SU-DHL-6 (cell line): ENCODE results near the gene KIDINS220.

Experiments
- CTCF ChIP-seq: fragments of 200-600 bp; sonication (generic); IDR thresholded peaks from one replicate; pipeline ENCODE4 v1.5.1; 2017; ENCODE audit warnings: antibody characterized with exemption, mild to moderate bottlenecking, low read length, moderate library complexity; ENCODE audit not compliant: insufficient read depth, poor library complexity, severe bottlenecking
- EZH2phosphoT487 ChIP-seq: fragments of 200-600 bp; sonication (generic), shearing (Covaris generic); conservative IDR thresholded peaks from 2 replicates; pipeline ENCODE4 v1.6.1; 2018; ENCODE audit warnings: mild to moderate bottlenecking, antibody characterized with exemption, low read length, moderate library complexity, mixed read lengths

- no peak for TF ChIP-seq CTCF
- no peak for TF ChIP-seq EZH2phosphoT487
These were observed 48.2 kb upstream of the KIDINS220 start for GRCh38 chr2:8885449-8886201.
